Caco-2 (cell line): ENCODE data around the gene AP4S1. TPM values are rescaled to one million over a fixed set of nuclear protein-coding genes. Genes with fewer than 3 reads are reported as not detected.

Experiments used
- BruUV-seq: library from RNA; stranded (reverse); fragments of 400-500 nt; replicated peaks from 2 replicates; lab custom pipeline; 2021; lab: Mats Ljungman, UMichigan
- CTCF ChIA-PET: fragments of 300-600 bp; sonication (Branson Sonifier 250); formaldehyde crosslinking; loops from one replicate; lab custom pipeline; 2022; ENCODE audit warnings: antibody characterized with exemption; lab: Charles Lee
- POLR2A ChIA-PET: fragments of 300-600 bp; sonication (Branson Sonifier 250); formaldehyde crosslinking; loops from one replicate; lab custom pipeline; 2022; ENCODE audit warnings: antibody characterized with exemption; lab: Charles Lee
- DNase-seq, 2 experiments: peaks; one replicate each; pipeline versions ENCODE4 v3.0.0 to v3.0.0-alpha.2; 2020 to 2022
- H3K27me3 ChIP-seq: replicated peaks from 2 replicates; pipeline ENCODE4 v1.6.0; 2011; ENCODE audit warnings: low read length; ENCODE audit not compliant: control insufficient read depth, insufficient read depth
- H3K36me3 ChIP-seq: 2 replicates; pipeline ENCODE4 v1.5.1; 2011; ENCODE audit warnings: low read length; ENCODE audit not compliant: control insufficient read depth, insufficient read depth
- H3K4me1 ChIP-seq: fragments of 250-450 bp; sonication (Bioruptor Pico); 2 replicates; pipeline ENCODE4 v1.5.1; 2020; ENCODE audit warnings: mild to moderate bottlenecking
- H3K4me3 ChIP-seq: 2 replicates; pipeline ENCODE4 v1.5.1; 2011; ENCODE audit warnings: low read depth, mild to moderate bottlenecking, control low read depth, low read length
- H3K9me3 ChIP-seq: fragments of 250-450 bp; sonication (Bioruptor Pico); 2 replicates; pipeline ENCODE4 v1.5.1; 2020; ENCODE audit warnings: mild to moderate bottlenecking, moderate library complexity
- H3K27ac Mint-ChIP-seq: one replicate; pipeline ENCODE4 v1.8.0; 2022; ENCODE audit warnings: mixed read lengths; ENCODE audit not compliant: unreplicated experiment
- H3K27me3 Mint-ChIP-seq: one replicate; pipeline ENCODE4 v1.8.0; 2022; ENCODE audit warnings: mixed read lengths; ENCODE audit not compliant: insufficient read depth, unreplicated experiment
- H3K36me3 Mint-ChIP-seq: one replicate; pipeline ENCODE4 v1.8.0; 2022; ENCODE audit warnings: mild to moderate bottlenecking, mixed read lengths; ENCODE audit not compliant: insufficient read depth, unreplicated experiment
- H3K4me1 Mint-ChIP-seq: one replicate; pipeline ENCODE4 v1.8.0; 2022; ENCODE audit warnings: low read depth, mixed read lengths; ENCODE audit not compliant: unreplicated experiment
- H3K4me3 Mint-ChIP-seq: one replicate; pipeline ENCODE4 v1.8.0; 2022; ENCODE audit warnings: mild to moderate bottlenecking, moderate library complexity, mixed read lengths; ENCODE audit not compliant: unreplicated experiment
- H3K9me3 Mint-ChIP-seq: one replicate; pipeline ENCODE4 v1.8.0; 2022; ENCODE audit warnings: mixed read lengths; ENCODE audit not compliant: unreplicated experiment
- CTCF ChIP-seq, 2 experiments: fragments of 200-600 bp in 1 of 2; IDR thresholded peaks; 1 replicate in 1 of 2; 2 replicates in 1 of 2; pipeline versions ENCODE4 v1.5.1 to v1.8.0; 2011 to 2022; ENCODE audit warnings: antibody characterized with exemption in 1 of 2, control low read depth in 1 of 2, inconsistent platforms in 1 of 2, low read depth in 1 of 2, low read length in 1 of 2, mild to moderate bottlenecking in 1 of 2, moderate library complexity in 1 of 2; ENCODE audit not compliant: insufficient read depth in 1 of 2, severe bottlenecking in 1 of 2, unreplicated experiment in 1 of 2
- intact Hi-C: fragments of 100-400 bp; cut with micrococcal nuclease; formaldehyde crosslinking; loops from one replicate; pipeline ENCODE4 v1.10.0; 2022; ENCODE audit not compliant: unreplicated experiment
- total RNA-seq: library from RNA; stranded (reverse); gene quantifications from 2 replicates; pipeline ENCODE4 v1.2.3, GENCODE V29; 2022

The AP4S1 gene
- total RNA-seq, 1 experiment from 2014 or later: 13.2 TPM

GRCh38 chr14:31009836-31010574 is 15.4 kb upstream of the AP4S1 start:
- ChIA-PET CTCF (no interaction called here), POLR2A (no interaction called here)
- DNase-seq: no peak
- no peaks in the 10 kb centered on the region for H3K4me1 Mint-ChIP-seq
- H3K27me3 ChIP-seq: no peaks in the 10 kb centered on the region
- no peak overlapping the region for H3K27ac Mint-ChIP-seq
- no peak overlapping the region for H3K4me3 Mint-ChIP-seq
- no peaks in the 10 kb centered on the region for H3K27me3 Mint-ChIP-seq
- no peaks in the 10 kb centered on the region for H3K4me1 ChIP-seq
- BruUV-seq: no TSS peak
- H3K36me3 ChIP-seq: no peaks in the 10 kb centered on the region; the same call in 1 of the 2 replicates
- H3K9me3 Mint-ChIP-seq: no peaks in the 10 kb centered on the region
- H3K36me3 Mint-ChIP-seq: peaks cover 26% of the 10 kb centered on the region
- no peak for TF ChIP-seq CTCF (IDR thresholded peaks at IDR 0.05; ENCODE audit: insufficient read depth in 1 of 2, low read depth in 1 of 2, low read length in 1 of 2, severe bottlenecking in 1 of 2, unreplicated experiment in 1 of 2)
- H3K4me3 ChIP-seq: no peak overlapping the region
- no peaks in the 10 kb centered on the region for H3K9me3 ChIP-seq
- intact Hi-C loops: no loop called here

- Histone ChIP-seq H3K4me3 (no peak overlapping the region), H3K9me3 (no peaks in the 10 kb centered on the region), H3K36me3 (no peaks in the 10 kb centered on the region; the same call in 1 of the 2 replicates), H3K27me3 (no peaks in the 10 kb centered on the region), H3K4me1 (no peaks in the 10 kb centered on the region)
- intact Hi-C loops: no loop called here
- DNase-seq: no peak
- CTCF ChIA-PET: no interaction called here
- no peak overlapping the region for H3K4me3 Mint-ChIP-seq
- no peaks in the 10 kb centered on the region for H3K27me3 Mint-ChIP-seq
- no peaks in the 10 kb centered on the region for H3K9me3 Mint-ChIP-seq
- peaks cover 19% of the 10 kb centered on the region for H3K36me3 Mint-ChIP-seq
- no peak overlapping the region for H3K27ac Mint-ChIP-seq
- no peak for TF ChIP-seq CTCF (IDR thresholded peaks at IDR 0.05; ENCODE audit: insufficient read depth in 1 of 2, low read depth in 1 of 2, low read length in 1 of 2, severe bottlenecking in 1 of 2, unreplicated experiment in 1 of 2)
- no peaks in the 10 kb centered on the region for H3K4me1 Mint-ChIP-seq
- POLR2A ChIA-PET: no interaction called here
- no TSS peak for BruUV-seq
Observed at GRCh38 chr14:31010935-31011334, 14.5 kb upstream of the AP4S1 start.

- Histone ChIP-seq H3K4me1 (no peaks in the 10 kb centered on the region), H3K9me3 (no peaks in the 10 kb centered on the region), H3K4me3 (no peak overlapping the region), H3K27me3 (no peaks in the 10 kb centered on the region), H3K36me3 (no peaks in the 10 kb centered on the region; the same call in 1 of the 2 replicates)
- DNase-seq: no peak
- Mint-ChIP-seq H3K27me3 (no peaks in the 10 kb centered on the region), H3K36me3 (peaks cover 13% of the 10 kb centered on the region), H3K4me1 (no peaks in the 10 kb centered on the region), H3K27ac (no peak overlapping the region), H3K4me3 (no peak overlapping the region), H3K9me3 (no peaks in the 10 kb centered on the region)
- CTCF ChIA-PET: no interaction called here
- POLR2A ChIA-PET: no interaction called here
- no TSS peak for BruUV-seq
- TF ChIP-seq CTCF (IDR thresholded peaks at IDR 0.05; ENCODE audit: insufficient read depth in 1 of 2, low read depth in 1 of 2, low read length in 1 of 2, severe bottlenecking in 1 of 2, unreplicated experiment in 1 of 2): no peak
- intact Hi-C loops: no loop called here
Observed at GRCh38 chr14:31013841-31014240, 11.6 kb upstream of the AP4S1 start.
